Hematopoietic multipotent progenitor cell treated with erythropoietin and hydrocortisone succinate and interleukin-3 and kit ligand, for 17 days (in vitro differentiated cells): ENCODE results near the gene DPPA5.
"Not testable (repeated sequence)": the region's sequence is repeated elsewhere in the genome, so short reads cannot be mapped to it uniquely, and the experiment has no call there.

Experiments used
- DNase-seq: peaks from one replicate; pipeline ENCODE4 v3.0.0-alpha.2; 2015; ENCODE audit warnings: low spot score

DPPA5 gene

GRCh38 chr6:73353636-73354593 is at the start of gene DPPA5:
TSS of gene DPPA5 (minus strand) at chr6:73354276. CDS start at chr6:73354225, 51 bp downstream.
- DNase-seq = no peak

GRCh38 chr6:73400656-73401055 is 46.6 kb upstream of the DPPA5 start:
- DNase-seq = no peak

- no peak for DNase-seq
Measured at GRCh38 chr6:73395875-73396274, 41.8 kb upstream of the DPPA5 start.

- DNase-seq = peak; percentile 49
Measured at GRCh38 chr6:73394577-73395354, 40.7 kb upstream of the DPPA5 start, which contains the start of gene DDX43. TSS of gene DDX43 (plus strand) at chr6:73394828. CDS start at chr6:73394906, 78 bp downstream.

GRCh38 chr6:73393278-73393677 is 39.2 kb upstream of the DPPA5 start:
- DNase-seq = no peak

- not testable (repeated sequence) for DNase-seq
Measured at GRCh38 chr6:73392188-73392587, 38.1 kb upstream of the DPPA5 start.

- no peak for DNase-seq
Measured at GRCh38 chr6:73391675-73392074, 37.6 kb upstream of the DPPA5 start.

GRCh38 chr6:73389854-73390253 is 35.8 kb upstream of the DPPA5 start:
- DNase-seq = no peak

GRCh38 chr6:73388800-73389512 is 34.9 kb upstream of the DPPA5 start:
- DNase-seq = peak; percentile 51

- DNase-seq = no peak
Measured at GRCh38 chr6:73388433-73388799, 34.3 kb upstream of the DPPA5 start.

GRCh38 chr6:73382462-73383113 is 28.5 kb upstream of the DPPA5 start:
- no peak for DNase-seq

- not testable (repeated sequence) for DNase-seq
Measured at GRCh38 chr6:73381531-73381930, 27.5 kb upstream of the DPPA5 start.

- no peak for DNase-seq
Measured at GRCh38 chr6:73377225-73377624, 23.1 kb upstream of the DPPA5 start.

- no peak for DNase-seq
Measured at GRCh38 chr6:73375216-73375615, 21.1 kb upstream of the DPPA5 start.

- no peak for DNase-seq
Measured at GRCh38 chr6:73372516-73372915, 18.4 kb upstream of the DPPA5 start.

- DNase-seq = no peak
Measured at GRCh38 chr6:73371984-73372383, 17.9 kb upstream of the DPPA5 start.

- DNase-seq = no peak
Measured at GRCh38 chr6:73369563-73369962, 15.5 kb upstream of the DPPA5 start, which contains the start of gene OOEP. TSS of gene OOEP (minus strand) at chr6:73369897. CDS start at chr6:73369792, 105 bp downstream.

GRCh38 chr6:73369157-73369556 is 15.1 kb upstream of the DPPA5 start:
- DNase-seq = no peak

- DNase-seq = no peak
Measured at GRCh38 chr6:73368675-73369074, 14.6 kb upstream of the DPPA5 start.

GRCh38 chr6:73367761-73368355 is 13.8 kb upstream of the DPPA5 start:
- no peak for DNase-seq

- DNase-seq = no peak
Measured at GRCh38 chr6:73364549-73364948, 10.5 kb upstream of the DPPA5 start.
